Measurements from ENCODE around the gene MBOAT2.

The MBOAT2 gene

GRCh38 chr2:9008951-9009664 lies 5.6 kb upstream of the MBOAT2 start:
- TF ChIP-seq CTCF (IDR thresholded peaks at IDR 0.05; ENCODE audit: borderline replicate concordance, control extremely low read depth, extremely low read depth, insufficient read depth, missing control alignments), result no peak
- no peak for DNase-seq (ENCODE audit: low spot score)
- in situ Hi-C loops (cut with MboI; ENCODE audit: low sequenced_read_pairs, unreplicated experiment), result no loop called here

GRCh38 chr2:9006368-9006767 lies 2.9 kb upstream of the MBOAT2 start:
- no peak for DNase-seq (ENCODE audit: low spot score)
- in situ Hi-C loops (cut with MboI; ENCODE audit: low sequenced_read_pairs, unreplicated experiment), result no loop called here
- no peak for TF ChIP-seq CTCF (IDR thresholded peaks at IDR 0.05; ENCODE audit: borderline replicate concordance, control extremely low read depth, extremely low read depth, insufficient read depth, missing control alignments)

GRCh38 chr2:9004338-9005204 lies 1.1 kb upstream of the MBOAT2 start:
- DNase-seq (ENCODE audit: low spot score), result no peak
- TF ChIP-seq CTCF (IDR thresholded peaks at IDR 0.05; ENCODE audit: borderline replicate concordance, control extremely low read depth, extremely low read depth, insufficient read depth, missing control alignments), result no peak
- in situ Hi-C loops (cut with MboI; ENCODE audit: low sequenced_read_pairs, unreplicated experiment), result no loop called here

- no peak for DNase-seq (ENCODE audit: low spot score)
- in situ Hi-C loops (cut with MboI; ENCODE audit: low sequenced_read_pairs, unreplicated experiment), result no loop called here
- no peak for TF ChIP-seq CTCF (IDR thresholded peaks at IDR 0.05; ENCODE audit: borderline replicate concordance, control extremely low read depth, extremely low read depth, insufficient read depth, missing control alignments)
These were observed 193 bp downstream of the MBOAT2 start for GRCh38 chr2:9003366-9003615.

- no peak for TF ChIP-seq CTCF (IDR thresholded peaks at IDR 0.05; ENCODE audit: borderline replicate concordance, control extremely low read depth, extremely low read depth, insufficient read depth, missing control alignments)
- in situ Hi-C loops (cut with MboI; ENCODE audit: low sequenced_read_pairs, unreplicated experiment), result no loop called here
- DNase-seq (ENCODE audit: low spot score), result peak; percentile 32
These were observed 683 bp downstream of the MBOAT2 start for GRCh38 chr2:9002637-9003365.

- DNase-seq (ENCODE audit: low spot score), result no peak
- no peak for TF ChIP-seq CTCF (IDR thresholded peaks at IDR 0.05; ENCODE audit: borderline replicate concordance, control extremely low read depth, extremely low read depth, insufficient read depth, missing control alignments)
- in situ Hi-C loops (cut with MboI; ENCODE audit: low sequenced_read_pairs, unreplicated experiment), result no loop called here
These were observed 1.2 kb downstream of the MBOAT2 start for GRCh38 chr2:9002313-9002636.

Measured in GM13976 (cell line).